Effector memory CD8-positive, alpha-beta T cell (primary cell): ENCODE measurements around the gene TBC1D12.
"Not testable (repeated sequence)": the region's sequence is repeated elsewhere in the genome, so short reads cannot be mapped to it uniquely, and the experiment has no call there.

Experiments
- ATAC-seq: fragments of 150-1000 bp; cut with Tn5 transposase; replicated peaks from 2 replicates; pipeline ENCODE4 v1.10.0; 2021; ENCODE audit warnings: mild to moderate bottlenecking, moderate library complexity
- DNase-seq, 3 experiments: peaks; one replicate each; pipeline ENCODE4 v3.0.0; 2021
- H3K27ac Mint-ChIP-seq, 2 donors: one replicate each; pipeline ENCODE4 v1.8.0; 2022; ENCODE audit warnings: mild to moderate bottlenecking in 2 of 2, mixed read lengths in 2 of 2, moderate library complexity in 2 of 2
- H3K27me3 Mint-ChIP-seq, 2 donors: one replicate each; pipeline ENCODE4 v1.8.0; 2022; ENCODE audit warnings: mixed read lengths in 2 of 2
- H3K36me3 Mint-ChIP-seq: one replicate; pipeline ENCODE4 v1.8.0; 2022; ENCODE audit warnings: mild to moderate bottlenecking, moderate library complexity, mixed read lengths; ENCODE audit not compliant: insufficient read depth
- H3K4me1 Mint-ChIP-seq, 2 donors: one replicate each; pipeline ENCODE4 v1.8.0; 2022; ENCODE audit warnings: low read depth in 2 of 2, mixed read lengths in 2 of 2
- H3K4me3 Mint-ChIP-seq, 2 donors: one replicate each; pipeline ENCODE4 v1.8.0; 2022; ENCODE audit warnings: mild to moderate bottlenecking in 2 of 2, mixed read lengths in 2 of 2, moderate library complexity in 2 of 2
- H3K9me3 Mint-ChIP-seq, 2 donors: one replicate each; pipeline ENCODE4 v1.8.0; 2022; ENCODE audit warnings: mixed read lengths in 2 of 2

The TBC1D12 gene

DNA sequence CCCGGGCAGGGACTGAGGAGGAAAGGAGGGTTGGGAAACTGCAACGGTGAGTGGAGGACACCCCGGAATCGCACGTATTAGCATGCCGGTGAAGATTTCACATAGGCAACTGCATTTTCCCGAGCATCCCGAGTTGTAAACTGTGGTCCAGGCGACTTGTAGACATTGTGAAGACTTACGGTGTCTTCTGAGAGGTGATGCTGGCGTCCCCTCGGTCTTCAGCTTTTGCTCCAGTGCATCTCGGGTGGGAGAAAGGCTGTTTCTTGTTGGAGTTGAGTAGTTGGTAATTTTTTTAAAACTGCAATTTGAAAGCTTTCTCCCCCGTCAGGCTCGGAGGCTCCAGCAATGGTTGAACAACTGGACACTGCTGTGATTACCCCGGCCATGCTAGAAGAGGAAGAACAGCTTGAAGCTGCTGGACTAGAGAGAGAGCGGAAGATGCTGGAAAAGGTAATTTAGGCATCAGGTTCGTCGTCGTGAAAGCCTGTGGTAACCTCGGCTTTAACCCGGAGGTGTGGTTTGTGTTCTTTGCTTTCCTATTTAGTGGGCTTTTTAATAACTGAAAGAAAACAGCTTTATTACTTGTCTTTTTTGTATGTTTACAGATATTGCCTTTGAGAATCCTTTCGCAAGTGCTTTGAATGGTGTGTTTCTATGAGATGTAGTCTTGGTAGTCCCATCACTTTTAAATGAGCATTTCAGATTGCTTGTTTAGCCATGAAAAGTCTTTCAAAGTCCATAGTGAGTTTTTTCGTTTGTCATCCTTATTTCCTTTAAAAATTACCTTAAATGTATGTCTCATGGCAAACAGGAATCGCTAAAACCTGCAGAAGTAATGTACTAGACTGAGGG is 143.9 kb downstream of the TBC1D12 start:
- peak overlapping the region; percentile 92 to 95 for H3K27ac Mint-ChIP-seq
- H3K4me1 Mint-ChIP-seq = peaks cover 19 to 23% of the 10 kb centered on the region in 2 donors
- ATAC-seq (peak; percentile 16), DNase-seq (peak in 1 of 3 experiments; percentile 4)
- H3K36me3 Mint-ChIP-seq = peaks cover 13% of the 10 kb centered on the region
- peak overlapping the region; percentile 95 to 97 for H3K4me3 Mint-ChIP-seq
- no peaks in the 10 kb centered on the region for H3K9me3 Mint-ChIP-seq
- H3K27me3 Mint-ChIP-seq = no peaks in the 10 kb centered on the region

GRCh38 chr10:94546901-94547185 is 144.5 kb downstream of the TBC1D12 start:
- Mint-ChIP-seq H3K27me3 (no peaks in the 10 kb centered on the region), H3K4me1 (peaks cover 19 to 23% of the 10 kb centered on the region in 2 donors), H3K27ac (peak overlapping the region in 1 of 2 donors; percentile 95), H3K36me3 (peaks cover 13% of the 10 kb centered on the region), H3K4me3 (peak overlapping the region; percentile 95 to 97), H3K9me3 (no peaks in the 10 kb centered on the region)
- ATAC-seq (no peak), DNase-seq (no peak)

DNA sequence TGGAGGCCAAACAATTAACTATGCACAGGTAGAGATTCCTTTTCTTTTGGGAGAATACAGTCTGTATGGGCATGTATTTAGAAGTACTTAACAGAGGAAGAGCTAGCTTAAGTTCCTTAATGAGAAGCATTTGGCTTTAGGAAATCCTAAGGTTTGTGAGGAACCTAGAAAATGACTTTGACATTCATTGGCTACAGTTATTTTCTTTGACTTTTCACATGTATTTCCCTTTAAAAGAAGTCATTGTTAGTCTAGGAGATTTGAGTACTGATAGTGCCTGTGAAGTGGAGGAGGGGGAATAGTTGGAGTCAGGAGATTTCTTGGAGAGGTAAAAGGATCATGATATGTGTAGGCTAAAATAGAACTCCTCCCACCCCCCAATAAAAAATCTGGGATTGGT is 146.9 kb downstream of the TBC1D12 start:
- no peak for ATAC-seq
- H3K27me3 Mint-ChIP-seq = no peaks in the 10 kb centered on the region
- DNase-seq = no peak
- peaks cover 18% of the 10 kb centered on the region for H3K36me3 Mint-ChIP-seq
- H3K4me3 Mint-ChIP-seq = no peak overlapping the region
- peaks cover 19 to 23% of the 10 kb centered on the region in 2 donors for H3K4me1 Mint-ChIP-seq
- H3K9me3 Mint-ChIP-seq = no peaks in the 10 kb centered on the region
- H3K27ac Mint-ChIP-seq = no peak overlapping the region

GRCh38 chr10:94567714-94568307 is 165.5 kb downstream of the TBC1D12 start:
- H3K36me3 Mint-ChIP-seq = peaks cover 18% of the 10 kb centered on the region
- ATAC-seq, H3K4me3 Mint-ChIP-seq, H3K27me3 Mint-ChIP-seq, DNase-seq, H3K4me1 Mint-ChIP-seq, H3K9me3 Mint-ChIP-seq: not testable (repeated sequence)
- peak overlapping the region in 1 of 2 donors; percentile 11 for H3K27ac Mint-ChIP-seq

DNA sequence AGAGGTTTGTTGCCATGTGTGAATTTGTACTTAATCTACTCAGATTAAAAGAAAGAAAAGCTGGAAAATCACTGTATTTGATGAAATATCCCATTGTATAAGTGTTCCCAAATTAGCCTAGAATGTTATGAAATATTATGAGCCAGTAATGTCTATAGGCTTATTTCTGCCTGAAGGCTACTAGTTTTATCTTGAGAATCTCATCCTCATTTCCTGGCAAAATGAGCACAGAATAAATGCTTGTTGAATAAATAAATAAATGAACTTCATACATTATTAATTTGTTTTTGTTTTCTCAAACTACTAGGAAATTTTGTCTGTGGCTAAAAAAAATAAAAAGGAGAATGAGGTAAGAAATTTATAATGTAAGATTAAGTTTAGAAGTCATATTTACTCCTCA is 168.7 kb downstream of the TBC1D12 start:
- no peaks in the 10 kb centered on the region for H3K9me3 Mint-ChIP-seq
- H3K36me3 Mint-ChIP-seq = peaks cover 4% of the 10 kb centered on the region
- no peak overlapping the region for H3K27ac Mint-ChIP-seq
- no peak for ATAC-seq
- H3K27me3 Mint-ChIP-seq = no peaks in the 10 kb centered on the region
- DNase-seq = no peak
- H3K4me3 Mint-ChIP-seq = no peak overlapping the region
- H3K4me1 Mint-ChIP-seq = no peaks in the 10 kb centered on the region

DNA sequence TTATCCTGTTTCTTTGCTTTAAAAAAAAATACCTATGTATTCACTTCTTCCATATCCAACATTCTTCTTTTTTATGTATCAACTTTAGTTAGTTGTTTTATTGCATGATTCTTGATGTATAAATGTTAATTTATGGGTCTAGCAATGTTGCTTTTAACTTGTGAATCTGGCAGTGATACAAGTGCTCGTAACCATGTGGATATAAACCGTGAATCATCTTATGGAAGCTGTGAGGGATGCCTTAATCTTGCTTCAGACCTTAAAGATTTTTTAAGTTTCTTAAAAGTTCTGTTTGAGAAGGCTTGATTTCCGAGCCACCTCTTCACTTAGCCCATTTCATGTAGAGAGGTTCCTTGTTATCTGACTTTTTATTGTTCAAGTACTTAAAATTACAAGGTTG is 169.2 kb downstream of the TBC1D12 start:
- H3K36me3 Mint-ChIP-seq = peaks cover 4% of the 10 kb centered on the region
- no peak overlapping the region for H3K27ac Mint-ChIP-seq
- no peaks in the 10 kb centered on the region for H3K9me3 Mint-ChIP-seq
- H3K4me3 Mint-ChIP-seq = no peak overlapping the region
- DNase-seq = no peak
- ATAC-seq = no peak
- no peaks in the 10 kb centered on the region for H3K27me3 Mint-ChIP-seq
- no peaks in the 10 kb centered on the region for H3K4me1 Mint-ChIP-seq

DNA sequence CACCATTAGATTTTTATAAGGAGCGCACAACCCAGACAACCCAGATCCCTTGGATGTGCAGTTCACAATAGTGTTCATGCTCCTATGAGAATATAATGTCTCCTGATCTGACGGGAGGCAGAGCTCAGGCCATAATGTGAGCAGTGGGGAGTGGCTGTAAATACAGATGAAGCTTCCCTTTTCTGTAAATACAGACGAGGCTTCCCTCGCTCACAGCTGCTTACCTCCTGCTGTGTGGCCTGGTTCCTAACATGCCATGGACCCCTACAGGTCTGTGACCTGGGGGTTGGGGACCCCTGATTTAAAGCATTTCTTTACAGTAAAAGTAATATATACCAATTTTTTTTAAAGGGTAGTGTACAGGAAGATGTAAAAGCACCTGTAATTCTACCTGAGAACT is 176.4 kb downstream of the TBC1D12 start:
- DNase-seq (no peak), ATAC-seq (no peak)
- Mint-ChIP-seq H3K27ac (no peak overlapping the region), H3K27me3 (no peaks in the 10 kb centered on the region), H3K4me1 (no peaks in the 10 kb centered on the region), H3K36me3 (peaks cover 6% of the 10 kb centered on the region), H3K4me3 (no peak overlapping the region), H3K9me3 (no peaks in the 10 kb centered on the region)

- Mint-ChIP-seq H3K4me1 (no peaks in the 10 kb centered on the region), H3K27me3 (no peaks in the 10 kb centered on the region), H3K4me3 (no peak overlapping the region), H3K9me3 (no peaks in the 10 kb centered on the region), H3K27ac (no peak overlapping the region), H3K36me3 (peaks cover 6% of the 10 kb centered on the region)
- DNase-seq = no peak
- ATAC-seq = no peak
Measured at GRCh38 chr10:94583124-94583523, 180.8 kb downstream of the TBC1D12 start.
